ENCODE results near the gene DR1. TPM values are rescaled to one million over a fixed set of nuclear protein-coding genes. Genes with fewer than 3 reads are reported as not detected.
A peak's percentile ranks its signal among the peaks of the same experiment; 100 is the strongest.

The DR1 gene
- total and polyA plus RNA-seq, 2 of the 13 experiments (the other 11 are each of a cell fraction or from before 2014, with no cell fraction given): 17.8 to 42.3 TPM

DNA sequence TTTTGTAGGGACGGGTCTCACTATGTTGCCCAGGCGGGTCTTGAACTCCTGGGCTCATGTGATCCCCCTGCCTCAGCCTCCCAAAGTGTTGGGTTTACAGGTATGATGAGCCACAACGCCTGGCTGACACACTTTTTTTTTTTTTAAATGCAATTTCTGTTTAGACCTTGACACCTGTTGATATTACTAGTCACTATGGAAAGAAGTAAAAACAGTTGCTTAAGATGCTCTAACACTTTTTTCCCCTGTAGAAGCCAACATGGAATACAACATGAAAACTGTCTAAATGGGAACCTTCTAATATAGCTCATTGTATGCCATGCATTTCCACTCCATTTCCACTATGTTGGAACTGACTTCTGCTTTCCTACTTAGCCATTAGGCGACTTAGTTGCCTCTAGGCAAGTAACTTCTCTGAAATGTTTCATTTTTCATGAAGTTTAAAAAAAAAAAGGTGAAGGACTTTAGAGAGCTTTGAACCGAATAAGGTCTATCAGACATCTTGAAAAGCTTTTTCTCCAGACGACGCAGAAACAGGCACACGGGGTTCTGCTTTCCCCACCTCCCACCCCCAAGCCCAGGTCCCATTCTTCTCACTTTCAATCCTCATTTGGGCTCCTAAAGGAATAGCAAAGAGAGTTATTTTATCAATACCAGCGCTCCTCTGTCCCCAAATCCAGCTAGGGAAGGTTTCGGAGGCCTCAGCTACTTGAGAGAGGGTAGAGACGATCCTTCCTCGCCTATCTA, 648 bp upstream of the DR1 start (continued):
- TF ChIP-seq KDM5A (IDR thresholded peaks at IDR 0.05; ENCODE audit: borderline replicate concordance, low read length): peak; percentile 19; the same call in 1 of the 2 replicates
- TF ChIP-seq RORA (CRISPR knock-in tag; IDR thresholded peaks at IDR 0.05): no peak
- 0 out of 2 replicates have a peak, but pooled peaks have one; percentile 53 for TF ChIP-seq NFIC (IDR thresholded peaks at IDR 0.05; ENCODE audit: low read length)
- no peak for TF ChIP-seq ZNF724P (CRISPR knock-in tag; IDR thresholded peaks at IDR 0.05; ENCODE audit: borderline replicate concordance)
- TF ChIP-seq PLRG1 (conservative IDR thresholded peaks at IDR 0.05): no peak
- no peak for TF ChIP-seq ZFAT (CRISPR knock-in tag; conservative IDR thresholded peaks at IDR 0.05)
- no peak for TF ChIP-seq HNF4A (CRISPR knock-in tag; IDR thresholded peaks at IDR 0.05)
- no peak for TF ChIP-seq ZNF253 (CRISPR knock-in tag; IDR thresholded peaks at IDR 0.05; ENCODE audit: borderline replicate concordance)
- 0 out of 2 replicates have a peak, but pooled peaks have one; percentile 11 for TF ChIP-seq ZNF33B (CRISPR knock-in tag; IDR thresholded peaks at IDR 0.05)
- TF ChIP-seq MTA1 (CRISPR knock-in tag; IDR thresholded peaks at IDR 0.05; ENCODE audit: borderline replicate concordance): no peak
- peak; percentile 42; the same call in 1 of the 2 replicates for TF ChIP-seq ZNF562 (CRISPR knock-in tag; IDR thresholded peaks at IDR 0.05; ENCODE audit: borderline replicate concordance)
- no peak for TF ChIP-seq GATA4 (IDR thresholded peaks at IDR 0.05; ENCODE audit: borderline replicate concordance, low read depth)
- TF ChIP-seq NKX3-1 (CRISPR knock-in tag; IDR thresholded peaks at IDR 0.05): 0 out of 2 replicates have a peak, but pooled peaks have one; percentile 5
- TF ChIP-seq, protein P1, sequence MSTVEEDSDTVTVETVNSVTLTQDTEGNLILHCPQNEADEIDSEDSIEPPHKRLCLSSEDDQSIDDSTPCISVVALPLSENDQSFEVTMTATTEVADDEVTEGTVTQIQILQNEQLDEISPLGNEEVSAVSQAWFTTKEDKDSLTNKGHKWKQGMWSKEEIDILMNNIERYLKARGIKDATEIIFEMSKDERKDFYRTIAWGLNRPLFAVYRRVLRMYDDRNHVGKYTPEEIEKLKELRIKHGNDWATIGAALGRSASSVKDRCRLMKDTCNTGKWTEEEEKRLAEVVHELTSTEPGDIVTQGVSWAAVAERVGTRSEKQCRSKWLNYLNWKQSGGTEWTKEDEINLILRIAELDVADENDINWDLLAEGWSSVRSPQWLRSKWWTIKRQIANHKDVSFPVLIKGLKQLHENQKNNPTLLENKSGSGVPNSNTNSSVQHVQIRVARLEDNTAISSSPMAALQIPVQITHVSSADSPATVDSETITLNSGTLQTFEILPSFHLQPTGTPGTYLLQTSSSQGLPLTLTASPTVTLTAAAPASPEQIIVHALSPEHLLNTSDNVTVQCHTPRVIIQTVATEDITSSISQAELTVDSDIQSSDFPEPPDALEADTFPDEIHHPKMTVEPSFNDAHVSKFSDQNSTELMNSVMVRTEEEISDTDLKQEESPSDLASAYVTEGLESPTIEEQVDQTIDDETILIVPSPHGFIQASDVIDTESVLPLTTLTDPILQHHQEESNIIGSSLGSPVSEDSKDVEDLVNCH (CRISPR knock-in tag; IDR thresholded peaks at IDR 0.05): no peak
- TF ChIP-seq, protein P2, sequence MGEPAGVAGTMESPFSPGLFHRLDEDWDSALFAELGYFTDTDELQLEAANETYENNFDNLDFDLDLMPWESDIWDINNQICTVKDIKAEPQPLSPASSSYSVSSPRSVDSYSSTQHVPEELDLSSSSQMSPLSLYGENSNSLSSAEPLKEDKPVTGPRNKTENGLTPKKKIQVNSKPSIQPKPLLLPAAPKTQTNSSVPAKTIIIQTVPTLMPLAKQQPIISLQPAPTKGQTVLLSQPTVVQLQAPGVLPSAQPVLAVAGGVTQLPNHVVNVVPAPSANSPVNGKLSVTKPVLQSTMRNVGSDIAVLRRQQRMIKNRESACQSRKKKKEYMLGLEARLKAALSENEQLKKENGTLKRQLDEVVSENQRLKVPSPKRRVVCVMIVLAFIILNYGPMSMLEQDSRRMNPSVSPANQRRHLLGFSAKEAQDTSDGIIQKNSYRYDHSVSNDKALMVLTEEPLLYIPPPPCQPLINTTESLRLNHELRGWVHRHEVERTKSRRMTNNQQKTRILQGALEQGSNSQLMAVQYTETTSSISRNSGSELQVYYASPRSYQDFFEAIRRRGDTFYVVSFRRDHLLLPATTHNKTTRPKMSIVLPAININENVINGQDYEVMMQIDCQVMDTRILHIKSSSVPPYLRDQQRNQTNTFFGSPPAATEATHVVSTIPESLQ (CRISPR knock-in tag; conservative IDR thresholded peaks at IDR 0.05): 0 out of 2 replicates have a peak, but pooled peaks have one; percentile 15

Measured in HepG2 (cell line).